Kidney epithelial cell (primary cell): ENCODE measurements around the gene APRT. TPM values are rescaled to one million over a fixed set of nuclear protein-coding genes. Genes with fewer than 3 reads are reported as not detected.

ENCODE experiments used
- DNase-seq: peaks from one replicate; pipeline ENCODE4 v3.0.0-alpha.2; 2010; ENCODE audit warnings: low read depth
- H3K27me3 ChIP-seq: 2 replicates; pipeline ENCODE4 v1.6.0; 2011; ENCODE audit warnings: low read length; ENCODE audit not compliant: control insufficient read depth, insufficient read depth
- H3K36me3 ChIP-seq: 2 replicates; pipeline ENCODE4 v1.5.1; 2011; ENCODE audit warnings: low read length; ENCODE audit not compliant: control insufficient read depth, insufficient read depth
- H3K4me3 ChIP-seq: 2 replicates; pipeline ENCODE4 v1.5.1; 2011; ENCODE audit warnings: low read depth, mild to moderate bottlenecking, control low read depth, low read length
- total RNA-seq: library from RNA; depleted of rRNA; stranded (reverse); fragments of >200 nt; gene quantifications from 2 replicates; pipeline ENCODE4 v1.2.3, GENCODE V29; 2015
- TF ChIP-seq, protein P1 (sequence below): IDR thresholded peaks from 2 replicates; pipeline ENCODE4 v1.5.1; 2011; ENCODE audit warnings: mild to moderate bottlenecking, moderate library complexity, low read length, control low read depth, inconsistent platforms; ENCODE audit not compliant: insufficient read depth, poor library complexity, severe bottlenecking

Gene APRT
- total RNA-seq, 1 donor from 2014 or later: 218 TPM

DNA sequence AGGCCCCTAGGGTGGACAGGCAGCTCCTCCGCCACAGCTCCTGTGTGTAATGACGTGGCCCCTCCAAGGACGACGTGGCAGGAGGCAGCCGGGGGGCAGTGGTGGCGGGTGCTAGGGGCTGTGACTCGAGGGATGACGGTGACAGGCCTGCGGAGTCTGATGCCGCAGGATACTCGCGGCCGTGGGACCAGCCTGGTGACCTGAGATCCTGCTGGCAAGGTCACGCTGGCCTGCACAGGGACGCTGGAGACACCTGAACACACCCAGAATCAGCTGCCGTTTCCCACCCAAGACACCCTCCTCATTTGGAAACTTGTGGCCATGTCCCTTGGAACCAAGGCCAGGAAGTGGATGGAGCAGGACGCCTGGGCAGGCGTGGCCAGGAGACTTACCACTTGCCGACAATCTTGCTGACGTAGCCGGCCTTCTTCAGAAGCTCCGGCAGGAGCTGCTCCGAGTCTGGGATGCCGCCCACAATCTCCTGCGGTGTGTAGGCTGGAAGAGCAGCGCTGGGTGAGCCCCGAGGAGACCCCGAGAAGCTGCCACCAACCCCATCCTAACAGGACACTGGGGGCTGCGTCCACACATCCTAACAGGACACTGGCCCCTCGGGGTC, 29.0 kb upstream of the APRT start:
- DNase-seq: no peak
- Histone ChIP-seq H3K4me3 (no peak overlapping the region), H3K27me3 (no peaks in the 10 kb centered on the region), H3K36me3 (no peaks in the 10 kb centered on the region)
- TF ChIP-seq, protein P1, sequence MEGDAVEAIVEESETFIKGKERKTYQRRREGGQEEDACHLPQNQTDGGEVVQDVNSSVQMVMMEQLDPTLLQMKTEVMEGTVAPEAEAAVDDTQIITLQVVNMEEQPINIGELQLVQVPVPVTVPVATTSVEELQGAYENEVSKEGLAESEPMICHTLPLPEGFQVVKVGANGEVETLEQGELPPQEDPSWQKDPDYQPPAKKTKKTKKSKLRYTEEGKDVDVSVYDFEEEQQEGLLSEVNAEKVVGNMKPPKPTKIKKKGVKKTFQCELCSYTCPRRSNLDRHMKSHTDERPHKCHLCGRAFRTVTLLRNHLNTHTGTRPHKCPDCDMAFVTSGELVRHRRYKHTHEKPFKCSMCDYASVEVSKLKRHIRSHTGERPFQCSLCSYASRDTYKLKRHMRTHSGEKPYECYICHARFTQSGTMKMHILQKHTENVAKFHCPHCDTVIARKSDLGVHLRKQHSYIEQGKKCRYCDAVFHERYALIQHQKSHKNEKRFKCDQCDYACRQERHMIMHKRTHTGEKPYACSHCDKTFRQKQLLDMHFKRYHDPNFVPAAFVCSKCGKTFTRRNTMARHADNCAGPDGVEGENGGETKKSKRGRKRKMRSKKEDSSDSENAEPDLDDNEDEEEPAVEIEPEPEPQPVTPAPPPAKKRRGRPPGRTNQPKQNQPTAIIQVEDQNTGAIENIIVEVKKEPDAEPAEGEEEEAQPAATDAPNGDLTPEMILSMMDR: no peak

DNA sequence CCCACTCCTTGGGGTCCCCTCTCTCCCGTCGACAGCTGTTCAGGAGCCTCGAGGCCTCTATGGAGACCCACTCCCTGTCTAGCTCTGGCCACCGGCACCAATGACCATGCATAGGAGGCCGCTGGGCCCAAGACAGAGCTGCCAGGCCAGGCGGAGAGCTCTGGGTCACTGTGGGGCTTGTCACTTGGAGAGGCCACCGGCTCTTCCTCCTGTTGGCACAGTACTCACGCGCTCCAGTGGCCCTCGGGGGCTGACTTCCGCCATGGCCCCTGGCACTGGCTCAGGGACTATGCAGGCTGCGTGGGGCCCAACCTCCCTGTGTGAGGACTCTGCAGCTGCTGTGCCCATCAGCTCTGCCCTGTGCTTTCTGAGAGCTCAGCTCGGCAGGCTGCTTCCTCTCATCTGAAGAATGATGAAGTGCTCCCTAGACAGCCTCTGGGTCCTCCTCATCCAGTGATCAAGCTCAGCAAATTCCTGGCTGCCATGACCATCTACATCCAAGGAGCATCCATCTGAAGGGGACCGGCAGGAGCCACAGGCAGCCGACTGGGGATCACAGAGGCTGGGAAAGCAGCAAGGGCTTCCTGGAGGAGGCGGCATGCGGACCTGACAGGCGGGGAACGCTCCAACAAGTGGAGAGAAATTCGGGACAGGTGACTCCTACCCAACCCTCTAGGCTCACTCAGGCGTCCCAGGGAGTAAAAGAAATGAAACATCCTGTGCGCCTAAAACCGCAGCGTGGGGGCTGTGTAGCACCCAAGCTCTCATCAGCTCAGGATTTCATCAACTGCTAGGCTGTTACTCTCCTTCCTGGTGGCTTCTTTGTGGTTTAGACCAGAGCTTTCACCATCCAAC, 28.2 kb upstream of the APRT start:
- Histone ChIP-seq H3K4me3 (no peak overlapping the region), H3K36me3 (no peaks in the 10 kb centered on the region), H3K27me3 (no peaks in the 10 kb centered on the region)
- TF ChIP-seq, protein P1: no peak
- no peak for DNase-seq

DNA sequence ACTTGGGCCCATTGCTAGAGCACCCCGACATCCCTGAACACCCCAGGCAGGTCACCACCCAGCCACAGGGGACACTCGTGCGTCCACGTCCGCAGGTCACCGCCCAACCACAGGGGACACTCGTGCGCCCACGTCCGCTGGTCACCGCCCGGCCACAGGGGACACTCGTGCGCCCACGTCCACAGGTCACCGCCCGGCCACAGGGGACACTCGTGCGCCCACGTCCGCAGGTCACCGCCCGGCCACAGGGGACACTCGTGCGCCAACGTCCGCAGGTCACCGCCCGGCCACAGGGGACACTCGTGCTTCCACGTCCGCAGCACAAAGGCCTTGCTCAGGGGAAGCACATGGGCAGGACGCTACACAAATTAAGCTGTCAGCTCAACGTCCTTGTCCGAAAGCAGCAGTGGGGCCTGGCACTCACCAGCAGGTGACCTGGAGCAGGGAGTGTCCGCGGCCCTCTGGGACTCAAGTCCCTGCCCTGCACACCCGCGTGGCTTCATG, 27.4 kb upstream of the APRT start:
- Histone ChIP-seq H3K4me3 (no peak overlapping the region), H3K27me3 (no peaks in the 10 kb centered on the region), H3K36me3 (no peaks in the 10 kb centered on the region)
- no peak for DNase-seq
- TF ChIP-seq, protein P1: peak; percentile 21

DNA sequence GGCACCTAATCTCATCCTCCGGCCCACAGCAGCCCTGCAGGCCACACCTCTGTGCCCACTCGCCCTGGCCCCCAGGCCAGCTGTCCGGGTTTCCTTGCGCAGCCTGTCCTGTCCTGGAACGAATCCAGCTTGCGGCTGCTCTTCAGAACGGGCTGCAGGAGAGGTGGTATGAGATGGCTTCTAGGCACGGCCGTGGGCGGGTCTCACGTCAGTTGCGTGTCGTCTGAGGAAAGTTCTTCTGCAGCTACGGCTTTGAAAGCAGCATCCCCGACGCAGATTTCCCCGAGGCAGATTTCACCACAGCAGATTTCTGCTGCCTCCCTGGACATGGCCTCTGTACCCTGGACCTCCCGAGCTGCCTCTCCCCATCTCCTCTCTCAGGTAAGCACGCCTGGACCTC, 26.8 kb upstream of the APRT start:
- Histone ChIP-seq H3K4me3 (no peak overlapping the region), H3K27me3 (no peaks in the 10 kb centered on the region), H3K36me3 (no peaks in the 10 kb centered on the region)
- TF ChIP-seq, protein P1: no peak
- DNase-seq: no peak

DNA sequence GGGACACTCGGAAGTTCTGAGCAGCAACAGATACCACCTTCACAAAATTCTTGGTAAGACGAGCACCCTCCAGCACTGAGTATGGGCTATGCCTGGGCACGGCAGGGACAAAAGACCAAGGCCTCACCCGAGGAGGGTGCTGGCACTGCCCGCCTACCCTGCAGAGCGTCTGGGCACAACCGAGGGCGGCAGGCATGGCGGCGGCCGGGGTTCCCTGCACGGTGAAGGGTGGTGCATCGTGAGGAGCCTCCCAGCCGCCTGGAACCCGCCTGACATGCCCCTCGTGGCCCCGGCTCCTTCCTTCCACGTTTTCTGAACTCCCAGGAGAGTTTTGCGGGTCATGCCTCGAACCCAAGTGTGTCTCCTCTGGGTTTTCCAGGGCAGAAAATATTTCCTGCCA, 26.1 kb upstream of the APRT start:
- DNase-seq: no peak
- no peak overlapping the region for H3K4me3 ChIP-seq
- H3K36me3 ChIP-seq: no peaks in the 10 kb centered on the region
- no peaks in the 10 kb centered on the region for H3K27me3 ChIP-seq
- TF ChIP-seq, protein P1: no peak
